PC-3 (cell line): ENCODE measurements around the gene OXGR1. TPM values are rescaled to one million over a fixed set of nuclear protein-coding genes. Genes with fewer than 3 reads are reported as not detected.

Experiments used
- ATAC-seq: fragments of 200-7000 bp; cut with Tn5 transposase; 2 replicates; pipeline ENCODE4 v1.9.1; 2020; ENCODE audit warnings: mild to moderate bottlenecking, moderate library complexity
- BruUV-seq: library from RNA; stranded (reverse); fragments of 400-500 nt; replicated peaks from 2 replicates; lab custom pipeline; 2021; lab: Mats Ljungman, UMichigan
- CTCF ChIA-PET: fragments of 300-600 bp; sonication (Branson Sonifier 250); formaldehyde crosslinking; loops from one replicate; lab custom pipeline; 2022; ENCODE audit warnings: antibody characterized with exemption; lab: Charles Lee
- POLR2A ChIA-PET: fragments of 300-600 bp; sonication (Branson Sonifier 250); formaldehyde crosslinking; loops from one replicate; lab custom pipeline; 2022; ENCODE audit warnings: antibody characterized with exemption; ENCODE audit not compliant: unreplicated experiment; lab: Charles Lee
- DNase-seq: peaks from one replicate; pipeline ENCODE4 v3.0.0-alpha.2; 2015
- H2AFZ ChIP-seq: fragments of 300-600 bp; sonication (generic); 2 replicates; pipeline ENCODE4 v1.6.0; 2016; ENCODE audit warnings: antibody characterized with exemption, low read length
- H3F3A ChIP-seq: fragments of 300-600 bp; sonication (generic); one replicate; pipeline ENCODE4 v1.6.0; 2017; ENCODE audit warnings: antibody characterized with exemption, low read length, control low read depth, mild to moderate bottlenecking; ENCODE audit not compliant: unreplicated experiment
- H3K27ac ChIP-seq: fragments of 300-600 bp; sonication (generic); 2 replicates; pipeline ENCODE4 v1.5.1; 2016; ENCODE audit warnings: mild to moderate bottlenecking, low read length
- H3K27me3 ChIP-seq: fragments of 300-600 bp; sonication (generic); 2 replicates; pipeline ENCODE4 v1.6.1; 2016; ENCODE audit warnings: low read length, mixed read lengths
- H3K36me3 ChIP-seq: fragments of 300-600 bp; sonication (generic); 2 replicates; pipeline ENCODE4 v1.6.1; 2016; ENCODE audit warnings: low read depth, mixed run types, low read length, mixed read lengths
- H3K4me1 ChIP-seq: fragments of 300-600 bp; sonication (generic); 2 replicates; pipeline ENCODE4 v1.5.1; 2016; ENCODE audit warnings: low read length; ENCODE audit not compliant: insufficient read depth
- H3K4me2 ChIP-seq: fragments of 300-600 bp; sonication (generic); 2 replicates; pipeline ENCODE4 v1.6.0; 2016; ENCODE audit warnings: low read length
- H3K4me3 ChIP-seq: fragments of 300-600 bp; sonication (generic); 2 replicates; pipeline ENCODE4 v1.5.1; 2016; ENCODE audit warnings: mild to moderate bottlenecking, low read length, mixed read lengths
- H3K79me2 ChIP-seq: fragments of 300-600 bp; sonication (generic); 2 replicates; pipeline ENCODE4 v1.6.1; 2017; ENCODE audit warnings: low read length, mixed read lengths
- H3K9ac ChIP-seq: fragments of 300-600 bp; sonication (generic); 2 replicates; pipeline ENCODE4 v1.6.0; 2016; ENCODE audit warnings: mild to moderate bottlenecking, low read length
- H3K9me2 ChIP-seq: fragments of 300-600 bp; sonication (generic); replicated peaks from 2 replicates; pipeline ENCODE4 v1.6.1; 2016; ENCODE audit warnings: mixed run types, low read length, mixed read lengths
- H3K9me3 ChIP-seq: fragments of 300-600 bp; sonication (generic); 2 replicates; pipeline ENCODE4 v1.6.1; 2016; ENCODE audit warnings: low read length, mixed read lengths
- H4K20me1 ChIP-seq: fragments of 300-600 bp; sonication (generic); 2 replicates; pipeline ENCODE4 v1.6.1; 2016; ENCODE audit warnings: low read length, mixed read lengths
- CTCF ChIP-seq: fragments of 300-600 bp; sonication (generic); conservative IDR thresholded peaks from 2 replicates; pipeline ENCODE4 v1.5.1; 2017; ENCODE audit warnings: antibody characterized with exemption, low read depth, mild to moderate bottlenecking, low read length
- EZH2 ChIP-seq: fragments of 300-600 bp; sonication (generic); IDR thresholded peaks from one replicate; pipeline ENCODE4 v1.6.1; 2017; ENCODE audit warnings: antibody characterized with exemption, mild to moderate bottlenecking, low read length; ENCODE audit not compliant: unreplicated experiment
- EZH2phosphoT487 ChIP-seq: fragments of 300-600 bp; sonication (generic); IDR thresholded peaks from 2 replicates; pipeline ENCODE4 v1.6.1; 2018; ENCODE audit warnings: mild to moderate bottlenecking, antibody characterized with exemption, low read length, borderline replicate concordance
- intact Hi-C: fragments of 100-400 bp; cut with micrococcal nuclease; formaldehyde crosslinking; loops from 2 replicates; pipeline ENCODE4 v1.9.0; 2023
- total RNA-seq: library from RNA; depleted of rRNA; stranded (reverse); fragments of >200 nt; gene quantifications from 2 replicates; pipeline ENCODE4 v1.2.3, GENCODE V29; 2014

The OXGR1 gene
- total RNA-seq, 1 experiment from 2014 or later = not detected

- Histone ChIP-seq H3K9ac (no peak overlapping the region), H3K9me3 (no peaks in the 10 kb centered on the region), H2AFZ (no peak overlapping the region), H3K36me3 (no peaks in the 10 kb centered on the region), H3F3A (no peaks in the 10 kb centered on the region), H3K27ac (no peak overlapping the region), H3K4me3 (no peak overlapping the region), H4K20me1 (no peaks in the 10 kb centered on the region), H3K4me1 (no peaks in the 10 kb centered on the region), H3K4me2 (no peak overlapping the region), H3K9me2 (no peaks in the 10 kb centered on the region), H3K79me2 (no peaks in the 10 kb centered on the region), H3K27me3 (peaks cover 14% of the 10 kb centered on the region; the same call in 1 of the 2 replicates)
- ChIA-PET CTCF (no interaction called here), POLR2A (no interaction called here)
- ATAC-seq = no peak
- intact Hi-C loops = no loop called here
- TF ChIP-seq CTCF (no peak), EZH2 (no peak), EZH2phosphoT487 (no peak)
- BruUV-seq = no TSS peak
- no peak for DNase-seq
Measured at GRCh38 chr13:96947343-96947910, 46.8 kb downstream of the OXGR1 start.

GRCh38 chr13:96946709-96947311 is 47.5 kb downstream of the OXGR1 start:
- no TSS peak for BruUV-seq
- ChIA-PET POLR2A (no interaction called here), CTCF (no interaction called here)
- TF ChIP-seq EZH2phosphoT487 (no peak), CTCF (no peak), EZH2 (no peak)
- peaks cover 16% of the 10 kb centered on the region; the same call in 1 of the 2 replicates for H3K27me3 ChIP-seq
- H3K9me3 ChIP-seq = no peaks in the 10 kb centered on the region
- DNase-seq (peak; percentile 27), ATAC-seq (no peak)
- intact Hi-C loops = no loop called here
- H3K79me2 ChIP-seq = no peaks in the 10 kb centered on the region
- H3K27ac ChIP-seq = no peak overlapping the region
- H3K4me1 ChIP-seq = no peaks in the 10 kb centered on the region
- no peaks in the 10 kb centered on the region for H4K20me1 ChIP-seq
- no peaks in the 10 kb centered on the region for H3F3A ChIP-seq
- no peak overlapping the region for H3K9ac ChIP-seq
- H2AFZ ChIP-seq = no peak overlapping the region
- H3K4me3 ChIP-seq = no peak overlapping the region
- no peak overlapping the region for H3K4me2 ChIP-seq
- H3K36me3 ChIP-seq = no peaks in the 10 kb centered on the region
- H3K9me2 ChIP-seq = no peaks in the 10 kb centered on the region

- Histone ChIP-seq H3K4me3 (no peak overlapping the region), H3K9me2 (no peaks in the 10 kb centered on the region), H2AFZ (no peak overlapping the region), H3K27ac (no peak overlapping the region), H3K4me1 (no peaks in the 10 kb centered on the region), H3K9me3 (no peaks in the 10 kb centered on the region), H3K4me2 (no peak overlapping the region), H3K9ac (no peak overlapping the region), H3F3A (no peaks in the 10 kb centered on the region), H3K27me3 (peaks cover 53% of the 10 kb centered on the region), H3K36me3 (no peaks in the 10 kb centered on the region), H4K20me1 (no peaks in the 10 kb centered on the region), H3K79me2 (no peaks in the 10 kb centered on the region)
- TF ChIP-seq EZH2phosphoT487 (no peak), CTCF (no peak), EZH2 (no peak)
- DNase-seq (no peak), ATAC-seq (no peak)
- no TSS peak for BruUV-seq
- CTCF ChIA-PET = no interaction called here
- POLR2A ChIA-PET = no interaction called here
- intact Hi-C loops = no loop called here
Measured at GRCh38 chr13:96940961-96941360, 53.3 kb downstream of the OXGR1 start.
